CD4-positive, alpha-beta T cell treated with Interleukin-4 for 4 hours (primary cell): Measurements from ENCODE around the gene CASP6.
A peak's percentile ranks its signal among the peaks of the same experiment; 100 is the strongest.

Source experiments
- DNase-seq: peaks from one replicate; pipeline ENCODE4 v3.0.0-alpha.2; 2020

Gene CASP6

DNA sequence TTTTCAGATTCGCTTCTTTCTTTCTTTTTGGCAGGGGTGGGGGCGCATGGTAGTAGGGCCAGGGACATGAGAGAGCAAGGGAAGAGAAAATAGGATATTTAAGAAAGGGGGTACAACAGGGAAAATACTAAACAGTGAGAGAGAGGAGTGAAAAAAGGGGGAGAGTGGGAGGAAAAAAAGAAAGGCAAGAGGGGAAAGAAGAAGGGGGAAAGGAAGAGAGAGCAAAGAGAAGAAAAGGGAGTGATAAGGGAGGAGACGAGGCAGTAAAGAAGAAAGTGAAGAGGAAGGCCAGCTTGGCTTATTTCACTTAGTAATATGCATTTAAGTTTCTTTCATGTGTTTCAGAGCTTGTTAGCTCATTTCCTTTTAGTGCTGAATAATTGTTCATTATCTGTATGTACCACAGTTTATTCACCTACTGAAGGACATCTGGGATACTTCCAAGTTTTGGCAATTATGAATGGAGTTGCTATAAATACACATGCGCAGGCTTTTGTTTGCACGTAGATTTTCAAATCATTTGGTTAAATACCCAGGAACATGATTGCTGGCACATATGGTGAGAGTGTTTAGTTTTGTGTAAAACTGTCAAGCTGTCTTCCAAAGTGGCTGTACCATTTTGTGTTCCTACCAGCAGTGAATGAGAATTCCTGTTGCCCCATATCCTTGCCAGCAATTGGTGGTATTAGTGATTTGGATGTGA, 37.3 kb downstream of the CASP6 start:
- DNase-seq: no peak

DNA sequence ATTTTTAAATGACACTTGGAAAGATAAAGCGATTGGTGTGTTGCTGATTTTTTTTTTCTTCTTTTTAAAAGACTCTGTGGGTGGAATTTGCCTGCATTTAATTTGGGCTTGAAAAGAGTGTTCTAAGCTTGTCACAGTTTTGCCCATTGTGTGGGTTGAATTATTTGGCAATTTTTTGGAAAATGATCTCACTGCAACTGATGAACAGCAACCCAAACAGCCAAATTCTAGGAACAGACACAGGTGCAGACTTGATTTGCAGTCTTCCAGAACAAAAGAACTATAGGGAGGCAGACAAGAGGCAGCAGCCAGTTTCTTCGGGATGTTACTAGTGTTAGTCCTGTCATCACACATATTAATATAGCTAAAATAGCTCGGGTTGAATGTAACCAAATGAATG, 40.5 kb downstream of the CASP6 start:
- no peak for DNase-seq

DNA sequence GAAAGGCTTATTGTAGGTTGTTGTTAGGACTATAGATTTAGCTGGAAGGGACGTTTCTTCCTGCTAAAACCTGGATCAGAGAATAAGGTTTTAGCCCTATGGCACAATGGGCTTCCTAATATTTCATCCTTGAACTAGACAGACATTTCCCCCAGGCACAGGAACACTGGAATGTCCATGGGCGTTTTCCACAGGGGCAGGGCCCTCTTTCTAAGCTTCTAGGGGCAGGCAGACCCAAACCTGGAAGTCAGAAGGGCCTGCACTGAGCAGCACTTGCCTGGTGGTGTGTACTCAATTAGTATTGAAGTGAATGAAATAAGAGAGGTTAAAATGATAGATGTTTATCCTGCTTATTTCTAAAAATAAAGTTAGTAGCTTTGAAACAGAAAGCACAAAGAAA, 41.1 kb downstream of the CASP6 start:
- no peak for DNase-seq

DNA sequence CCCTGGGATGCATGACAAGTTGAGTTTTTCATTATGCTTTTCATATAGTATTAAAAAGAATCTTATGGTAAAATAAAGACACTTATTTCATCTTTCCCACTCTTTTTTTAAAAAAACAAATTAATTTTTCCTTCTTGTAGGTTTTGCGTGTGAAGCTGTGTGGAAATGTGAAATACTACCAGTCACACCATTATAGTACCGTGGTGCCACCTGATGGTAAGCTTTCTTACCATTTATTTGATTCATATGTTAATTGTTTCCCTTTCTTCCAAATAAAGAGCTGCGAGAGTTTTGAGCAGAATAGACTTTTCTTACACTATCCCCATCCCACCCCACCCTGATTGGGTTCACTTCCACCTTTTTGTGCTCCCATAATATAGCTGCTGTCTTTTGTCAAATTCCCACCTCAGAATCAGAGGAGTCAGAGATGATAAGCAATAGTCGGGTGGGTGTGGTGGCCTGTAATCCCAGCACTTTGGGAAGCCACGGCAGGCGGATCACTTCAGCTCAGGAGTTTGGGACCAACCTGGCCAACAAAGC, 44.3 kb downstream of the CASP6 start:
- peak; percentile 19 for DNase-seq

DNA sequence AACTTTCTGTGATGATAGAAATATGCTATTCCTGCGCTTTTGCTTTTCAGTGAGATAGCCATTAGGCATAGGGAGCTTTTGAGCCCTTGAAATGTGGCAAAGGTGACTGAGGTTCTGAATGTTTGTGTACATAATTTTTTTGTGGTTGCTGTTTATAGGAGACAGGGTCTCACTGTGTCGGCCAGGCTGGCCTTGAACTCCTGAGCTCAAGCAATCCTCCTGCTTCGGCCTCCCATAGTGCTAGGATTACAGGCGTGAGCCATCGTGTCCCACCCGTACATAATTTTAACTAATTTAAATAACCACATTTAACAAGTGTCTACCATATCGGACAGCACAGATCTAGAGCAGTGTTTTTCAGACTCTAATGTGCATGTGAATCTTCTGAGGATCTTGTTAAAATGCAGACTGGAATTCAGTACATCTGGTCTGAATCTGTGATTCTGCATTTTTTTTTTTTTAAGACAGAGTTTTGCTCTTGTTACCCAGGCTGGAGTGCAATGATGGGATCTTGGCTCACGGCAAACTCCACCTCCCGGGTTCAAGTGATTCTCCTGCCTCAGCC, 45.3 kb downstream of the CASP6 start:
- no peak for DNase-seq

DNA sequence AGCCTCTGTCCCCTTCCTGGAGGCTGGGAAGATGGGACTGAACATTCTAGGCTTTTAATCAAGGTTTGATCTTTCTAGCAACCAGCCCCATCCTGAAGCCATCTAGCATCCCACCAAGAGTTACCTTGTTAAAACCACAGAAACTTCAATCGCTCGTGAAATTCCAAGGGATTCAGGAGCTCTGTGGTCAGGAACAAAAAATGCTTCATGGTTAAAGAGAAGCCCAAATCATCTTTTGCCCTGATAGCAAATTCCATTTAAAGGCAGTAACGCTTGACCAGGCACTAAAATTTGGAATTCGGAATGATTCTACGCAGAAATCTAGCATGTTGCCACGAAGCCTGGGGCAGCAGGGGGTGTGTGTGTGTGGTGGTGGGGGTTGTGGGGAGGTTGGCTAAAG, 47.8 kb downstream of the CASP6 start:
- DNase-seq: no peak

DNA sequence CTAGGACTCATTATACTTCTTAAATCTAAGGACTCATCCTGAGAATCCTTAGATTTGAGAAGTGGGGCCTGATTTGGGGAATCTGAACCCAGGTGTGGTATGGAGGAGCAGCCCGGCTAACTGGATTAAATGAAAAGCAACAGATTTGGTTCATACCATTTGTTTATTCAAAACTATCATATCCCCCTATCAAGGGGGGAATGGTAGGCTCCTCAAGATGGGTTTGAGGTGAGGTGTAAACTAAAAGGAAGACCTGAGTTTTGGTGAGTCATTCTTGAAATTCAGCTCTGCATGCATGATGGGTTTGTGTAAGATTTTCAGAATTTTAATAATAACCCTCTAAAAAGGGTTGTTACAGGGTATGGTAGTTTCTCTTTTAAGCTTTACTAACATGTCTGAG, 53.4 kb downstream of the CASP6 start:
- peak; percentile 85 for DNase-seq

DNA sequence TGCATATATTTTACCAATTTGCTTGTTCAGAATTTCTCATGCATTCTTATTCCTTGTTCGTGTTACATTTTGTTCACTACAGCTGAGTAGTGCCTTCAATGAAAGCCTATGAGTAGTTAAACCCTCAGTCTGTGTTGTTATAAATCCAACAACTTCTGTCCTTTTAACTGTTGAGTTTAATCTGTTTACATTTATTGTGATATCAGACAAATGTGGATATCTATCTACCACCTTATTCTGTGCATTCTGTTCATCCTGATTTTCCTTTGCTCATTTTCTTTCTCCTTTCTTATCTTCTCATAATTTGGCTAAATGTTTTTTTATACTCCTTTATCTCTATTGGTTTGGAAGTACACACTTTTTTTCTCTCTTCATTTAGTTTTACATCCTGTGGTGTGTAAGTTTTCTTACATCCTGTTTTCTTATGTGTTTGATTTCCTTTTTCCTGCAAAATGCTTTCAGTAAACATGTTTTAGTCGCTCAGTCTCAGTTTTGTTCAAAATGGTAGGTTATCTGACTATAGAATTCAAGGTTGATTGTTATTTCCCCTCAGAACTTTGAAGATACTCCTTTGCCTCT, 54.2 kb downstream of the CASP6 start:
- peak; percentile 18 for DNase-seq

DNA sequence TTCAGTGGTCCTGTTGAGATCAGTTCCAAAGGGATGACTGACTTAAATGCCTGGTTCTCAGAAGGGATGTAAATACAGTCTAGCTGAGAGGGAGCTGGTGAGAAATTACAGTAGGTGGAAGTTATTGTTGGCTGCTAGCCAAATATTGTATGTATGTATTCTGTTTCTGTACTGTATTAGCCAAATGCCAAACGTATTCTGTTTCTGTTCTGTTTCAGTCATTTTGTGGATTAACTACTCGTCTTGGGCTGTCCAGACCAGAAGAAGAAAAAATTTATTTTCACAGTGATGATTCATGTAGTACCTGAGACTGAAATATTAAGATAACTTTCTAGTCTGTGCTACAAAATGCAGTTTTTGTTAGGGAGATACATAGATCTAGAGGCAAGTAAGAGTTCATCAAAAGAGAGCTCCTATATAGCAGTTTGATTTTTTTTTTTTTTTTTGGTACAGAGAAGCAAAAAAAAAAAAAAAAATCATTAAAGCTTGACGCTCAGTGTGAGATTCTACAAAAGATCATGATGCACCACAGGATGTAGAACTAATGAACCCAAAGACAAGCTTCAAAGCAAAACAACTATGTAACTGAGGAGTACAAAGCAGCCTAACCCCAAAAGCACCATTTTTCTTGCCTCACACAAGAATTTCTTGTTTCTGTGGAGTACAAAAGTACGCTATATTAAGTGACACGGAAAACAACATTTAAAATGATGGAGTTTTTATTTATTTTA, 54.8 kb downstream of the CASP6 start:
- DNase-seq: peak; percentile 83

DNA sequence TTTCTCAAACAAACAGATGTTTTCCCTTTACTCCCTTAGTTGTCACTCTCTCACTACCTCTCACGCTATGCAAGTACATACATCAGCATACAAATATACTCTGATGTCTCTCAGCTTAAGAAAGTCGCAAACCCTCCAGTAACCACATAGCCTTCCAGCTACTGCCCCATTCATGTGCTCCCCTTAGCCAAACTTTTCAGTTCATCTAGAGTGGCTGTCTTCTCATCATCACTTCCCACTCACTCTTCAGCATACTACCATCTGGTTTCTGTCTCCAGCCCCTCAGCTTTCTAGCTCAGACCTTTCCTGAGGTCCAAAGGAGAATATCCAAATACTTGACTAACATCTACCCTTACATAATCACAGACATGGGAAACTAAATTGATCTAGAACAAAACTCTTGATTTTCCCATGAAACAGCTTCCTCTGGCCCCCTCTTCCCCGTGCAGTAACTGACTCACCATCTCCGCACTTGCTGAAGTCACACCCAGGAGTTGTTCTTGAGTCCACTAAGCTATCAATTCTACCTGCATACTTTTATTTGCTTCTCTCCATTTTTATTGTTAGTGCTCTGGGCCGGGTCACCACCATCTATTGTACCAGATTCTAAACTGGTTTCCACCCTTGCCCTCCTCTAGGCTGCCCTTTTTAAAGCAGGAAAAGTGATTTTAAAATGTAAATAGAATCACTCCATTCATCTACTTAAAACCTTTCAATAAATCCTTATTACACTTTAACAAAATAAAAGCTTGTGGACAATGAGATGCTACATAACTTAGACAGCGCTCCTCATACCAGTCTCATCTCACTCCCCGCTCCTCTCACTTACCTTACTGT, 57.2 kb downstream of the CASP6 start:
- DNase-seq: no peak

DNA sequence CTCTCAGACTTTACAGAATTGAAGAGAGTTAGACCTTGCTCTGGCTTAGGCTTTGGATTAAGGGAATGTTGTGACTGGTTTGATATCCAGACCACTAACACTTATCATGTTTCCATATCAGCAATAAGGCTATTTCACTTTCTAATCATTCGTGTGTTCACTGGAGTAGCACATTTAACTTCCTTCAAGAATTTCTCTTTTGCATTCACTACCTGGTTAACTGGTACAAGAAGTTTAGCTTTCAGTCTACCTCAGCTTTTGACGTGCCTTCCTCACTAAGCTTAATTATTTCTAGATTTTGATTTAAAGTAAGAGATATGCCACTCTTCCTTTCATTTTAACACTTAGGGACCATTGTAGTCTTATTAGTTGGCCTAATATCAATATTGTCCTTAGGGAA, 62.6 kb downstream of the CASP6 start:
- DNase-seq: no peak
